HS-5 (cell line): ENCODE results near the gene CADPS2.

Experiments
- DNase-seq: peaks from one replicate; pipeline ENCODE4 v3.0.0-alpha.2; 2012; ENCODE audit warnings: low read depth

The CADPS2 gene

DNA sequence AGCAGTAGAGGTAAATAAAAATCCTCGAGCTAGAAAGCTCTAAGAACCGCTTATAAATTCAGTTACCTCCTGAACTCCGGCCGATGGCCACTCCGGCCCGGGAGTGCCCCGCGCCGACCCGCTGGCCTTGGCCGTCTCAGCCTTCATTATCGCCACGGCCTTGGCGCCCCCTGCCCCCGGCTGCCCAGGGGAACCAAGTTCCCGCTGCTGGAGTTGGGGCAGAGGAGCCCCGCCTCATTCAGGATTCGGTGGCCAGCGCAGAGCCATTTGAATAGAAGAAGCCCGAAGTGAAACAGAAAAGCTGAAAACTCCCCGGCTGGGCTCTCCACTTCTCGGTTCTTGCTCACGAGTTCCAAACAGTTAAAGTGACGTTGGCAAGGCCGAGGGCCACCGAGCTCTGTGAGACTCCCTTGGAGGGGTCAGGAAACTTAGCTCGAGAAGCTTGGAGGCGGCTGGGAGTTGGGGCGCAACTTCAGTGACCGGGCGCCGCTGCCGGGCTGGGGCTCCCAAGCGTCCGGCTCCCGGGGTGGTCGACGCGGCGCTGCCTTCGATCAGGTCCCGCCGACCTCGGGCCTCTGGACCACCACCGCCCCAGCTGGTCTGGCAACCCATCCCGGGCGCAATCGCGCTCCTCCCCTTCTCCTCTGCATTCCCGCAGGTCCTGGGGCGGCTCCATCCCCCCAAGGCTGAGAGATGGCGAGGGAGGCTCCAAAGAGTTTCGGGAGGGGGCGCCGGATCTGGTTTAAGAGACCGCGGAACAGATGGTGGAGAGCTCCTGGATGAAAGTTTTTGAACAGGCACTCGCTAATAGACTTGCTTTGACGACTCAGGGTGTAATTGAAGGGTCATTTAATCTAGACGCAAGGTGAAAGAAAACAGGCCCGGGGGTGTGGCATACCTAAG, 575.9 kb downstream of the CADPS2 start:
- DNase-seq: no peak

DNA sequence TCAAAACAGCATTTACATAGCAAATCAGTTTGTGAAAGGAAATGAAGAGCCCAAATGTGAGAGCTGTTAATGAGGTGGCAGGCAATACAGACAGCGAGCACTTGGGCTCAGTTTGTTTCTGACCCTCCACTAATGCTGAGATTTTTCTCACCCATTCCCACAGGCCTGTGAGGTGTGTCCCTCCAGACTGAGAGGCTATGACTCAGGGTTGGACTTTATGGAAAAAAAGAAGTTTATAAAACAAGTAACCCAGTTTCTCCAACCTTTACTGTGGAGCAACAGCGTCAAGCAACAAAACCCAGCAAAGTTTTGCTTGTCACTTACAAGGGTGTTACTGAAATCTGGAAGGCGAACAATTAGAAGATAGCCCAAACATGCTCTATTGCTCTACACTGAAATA, 576.8 kb downstream of the CADPS2 start:
- DNase-seq: no peak

DNA sequence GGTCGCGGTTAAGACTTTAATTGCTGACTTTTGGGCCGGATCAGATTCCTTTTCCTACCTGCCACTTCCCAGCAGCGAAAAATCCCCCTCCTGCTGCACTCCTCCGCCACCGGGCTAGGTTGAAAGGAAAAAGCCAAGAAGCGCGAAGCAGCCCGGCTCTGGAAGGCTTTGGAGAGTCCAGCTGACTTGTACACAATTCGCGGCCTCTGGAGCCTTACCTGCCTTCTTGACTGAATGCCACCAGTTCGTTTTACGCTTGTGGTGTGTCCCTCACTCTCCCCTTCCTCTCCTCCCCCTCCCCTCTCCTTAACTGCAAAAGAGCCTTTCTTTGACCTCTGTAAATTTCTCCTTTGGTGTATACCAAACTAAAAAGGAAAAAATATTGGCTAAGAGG, 579.0 kb downstream of the CADPS2 start:
- no peak for DNase-seq

DNA sequence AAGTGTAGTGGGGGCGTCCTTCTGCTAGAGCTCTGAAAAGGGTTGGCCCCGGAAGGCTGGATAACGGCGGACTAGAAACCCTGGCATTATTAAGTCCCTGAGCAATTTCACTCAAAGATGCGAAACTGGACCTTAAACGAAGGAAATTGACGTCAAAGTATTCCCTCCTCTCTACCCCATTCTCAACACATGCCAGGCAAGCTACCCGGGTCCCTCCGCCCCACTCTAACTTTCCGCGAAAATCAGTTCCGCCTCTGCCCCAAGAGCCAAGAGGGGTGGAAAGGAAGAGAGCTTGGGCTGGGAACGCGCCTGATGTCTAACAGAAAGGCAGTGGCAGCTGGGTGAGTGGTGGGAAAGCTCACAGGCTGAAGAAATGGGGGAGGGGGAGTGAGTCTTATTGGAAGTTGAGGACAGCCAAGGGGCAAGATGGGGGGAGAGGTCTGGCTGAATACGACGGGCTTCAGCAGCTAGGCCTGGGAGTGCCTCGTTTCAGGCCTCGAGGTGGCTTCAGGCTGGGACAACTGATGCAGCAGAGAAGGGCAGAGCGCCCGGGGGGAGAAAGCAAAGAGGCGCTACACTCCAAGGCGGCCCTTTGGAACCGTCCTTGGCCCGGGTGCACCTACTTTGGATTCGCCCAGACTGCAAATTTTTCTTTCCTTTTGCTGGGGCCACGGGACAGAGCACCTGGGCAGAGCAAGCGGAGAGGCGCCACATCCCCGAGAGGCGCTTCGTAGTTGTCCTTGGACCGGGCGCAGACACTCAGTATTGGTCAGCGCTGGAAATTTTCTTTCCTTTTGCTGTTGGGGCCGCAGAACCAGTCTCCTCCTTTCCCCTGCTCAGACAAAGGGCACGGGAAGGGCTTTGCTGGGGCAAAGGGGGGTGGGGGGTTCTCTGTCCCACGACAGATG, 579.7 kb downstream of the CADPS2 start:
- DNase-seq: no peak

DNA sequence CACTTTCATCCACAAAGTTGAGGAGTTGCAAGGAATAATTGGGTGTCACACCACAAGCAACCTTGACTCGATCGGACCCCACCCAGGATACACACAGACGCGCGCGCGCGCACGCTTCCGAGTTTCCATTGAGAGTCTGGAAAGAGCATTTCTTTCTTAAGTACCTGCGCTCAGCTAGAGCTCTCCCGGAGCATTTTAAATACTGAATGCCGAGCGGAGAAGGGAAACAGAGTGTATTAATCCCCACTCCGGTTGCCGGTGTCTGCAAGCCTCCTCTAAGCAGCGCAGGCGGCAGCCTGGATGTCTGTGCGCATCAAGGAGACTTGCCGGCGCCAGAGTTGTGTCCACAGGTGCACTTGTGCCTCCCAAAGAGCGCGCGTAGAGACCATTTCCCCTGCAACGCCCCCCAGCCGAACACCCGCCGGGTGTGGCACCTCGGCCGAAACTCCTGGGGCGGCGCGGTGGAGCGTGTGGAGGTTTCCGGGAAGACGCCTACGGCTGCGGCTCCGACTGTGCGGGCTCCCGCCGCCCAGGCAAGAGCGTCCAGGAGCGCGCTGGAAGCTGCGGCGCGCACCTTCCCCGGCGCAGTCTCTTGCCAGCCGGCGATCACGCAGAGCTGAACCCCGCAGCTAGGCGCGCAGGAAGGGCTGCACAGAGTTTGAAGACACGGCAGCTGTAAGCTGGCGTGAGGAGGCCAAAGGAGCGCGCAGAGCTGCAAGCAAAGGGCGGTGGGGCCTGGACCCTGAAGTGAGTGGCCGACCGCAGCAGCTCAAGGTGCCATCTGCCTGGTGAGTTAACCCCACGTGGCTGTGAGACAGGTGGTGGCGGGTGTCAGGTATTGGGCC, 580.6 kb downstream of the CADPS2 start:
- no peak for DNase-seq

DNA sequence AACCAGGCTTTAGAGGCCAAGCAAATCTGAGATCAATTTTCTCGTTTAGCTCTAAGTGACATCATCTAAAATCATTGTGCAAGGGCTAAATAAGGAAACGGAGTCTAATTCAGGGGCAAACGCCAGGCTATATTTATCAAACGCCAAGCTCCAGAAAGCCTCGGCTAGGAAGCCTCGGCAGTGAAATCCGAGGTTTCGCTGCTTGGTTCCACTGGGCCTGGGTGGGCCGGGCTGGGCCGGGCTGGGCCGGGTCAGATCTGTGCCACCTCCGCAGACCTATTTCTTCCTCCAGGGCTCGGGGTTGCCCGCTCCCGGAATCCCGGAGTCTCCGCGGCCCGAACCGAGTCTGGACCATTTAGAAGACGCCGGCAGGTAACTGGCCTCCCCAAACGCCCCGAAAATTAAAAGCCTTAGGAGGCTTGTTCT, 581.3 kb downstream of the CADPS2 start:
- no peak for DNase-seq

DNA sequence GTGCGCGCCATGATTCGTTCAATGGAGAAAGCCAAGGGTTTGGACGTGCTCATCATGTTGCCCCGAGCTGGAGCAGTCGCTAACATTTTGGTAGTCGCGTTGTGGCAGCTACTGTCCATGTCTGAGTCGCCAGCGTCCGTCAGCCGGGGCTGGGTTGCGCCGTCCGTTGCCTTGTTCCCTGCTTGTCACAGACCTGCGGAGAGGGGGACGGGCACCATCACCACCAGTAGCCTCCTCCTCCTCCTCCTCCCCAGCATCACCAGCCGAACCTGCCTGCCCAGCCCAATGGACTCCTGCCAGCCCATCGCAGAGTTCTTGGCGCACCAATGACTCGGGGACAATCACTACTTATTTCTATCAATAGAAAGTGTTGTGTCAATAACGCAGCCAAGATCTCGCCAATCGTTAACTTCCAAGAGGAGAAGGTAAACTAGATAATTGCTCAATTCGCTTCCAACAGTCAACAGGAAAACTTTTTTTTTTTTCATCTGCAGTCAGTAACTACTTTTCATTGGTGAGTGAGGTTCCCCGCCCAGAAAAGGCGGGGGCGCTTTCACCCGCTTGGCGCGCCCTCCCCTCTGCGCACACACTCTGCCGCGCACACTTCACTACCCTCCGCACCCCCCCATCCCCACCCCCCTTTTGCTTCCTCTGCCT, 581.8 kb downstream of the CADPS2 start, which contains the start of gene FEZF1:
FEZF1 (minus strand) TSS at position 432 of the 657 bp plus-strand sequence; CDS start at position 119, 313 bp downstream.
- DNase-seq: no peak

DNA sequence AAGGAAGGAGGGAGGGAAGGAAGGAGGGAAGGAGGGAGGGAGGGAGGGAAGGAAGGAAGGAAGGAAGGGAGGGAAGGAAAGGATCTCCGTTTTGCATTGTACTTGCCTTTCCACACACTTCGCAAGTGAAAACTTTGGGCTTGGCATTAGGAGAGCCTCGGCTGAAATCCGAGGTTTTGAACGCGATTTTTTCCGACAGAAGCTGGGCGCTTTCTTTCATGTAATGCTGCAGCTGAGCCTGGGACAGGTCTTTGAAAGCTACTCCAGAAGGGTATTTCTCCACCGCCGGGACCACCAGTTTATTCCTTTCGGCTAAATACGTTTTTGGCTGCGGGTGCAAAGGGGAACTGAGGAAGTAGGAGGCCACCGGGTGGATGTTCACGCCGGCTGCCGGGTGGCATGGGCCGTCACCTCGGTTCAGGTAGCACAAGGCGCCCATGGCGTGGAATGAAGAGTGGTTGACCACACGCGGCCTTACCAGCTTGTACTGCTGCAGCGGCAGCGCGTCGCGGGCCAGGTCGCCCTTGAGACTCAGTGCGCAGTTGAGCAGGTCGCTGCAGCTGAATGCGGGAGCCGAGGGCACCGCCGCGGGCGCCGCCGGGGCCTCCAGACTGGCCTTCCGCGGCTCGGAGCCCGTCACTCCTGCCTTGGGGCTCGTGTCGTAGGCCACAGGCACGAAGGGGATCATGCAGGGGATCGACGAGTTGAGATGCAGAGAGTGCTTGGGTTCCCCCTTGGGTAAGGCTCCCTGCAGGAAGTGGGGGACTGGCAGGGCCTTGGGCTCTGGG, 582.5 kb downstream of the CADPS2 start:
- no peak for DNase-seq

DNA sequence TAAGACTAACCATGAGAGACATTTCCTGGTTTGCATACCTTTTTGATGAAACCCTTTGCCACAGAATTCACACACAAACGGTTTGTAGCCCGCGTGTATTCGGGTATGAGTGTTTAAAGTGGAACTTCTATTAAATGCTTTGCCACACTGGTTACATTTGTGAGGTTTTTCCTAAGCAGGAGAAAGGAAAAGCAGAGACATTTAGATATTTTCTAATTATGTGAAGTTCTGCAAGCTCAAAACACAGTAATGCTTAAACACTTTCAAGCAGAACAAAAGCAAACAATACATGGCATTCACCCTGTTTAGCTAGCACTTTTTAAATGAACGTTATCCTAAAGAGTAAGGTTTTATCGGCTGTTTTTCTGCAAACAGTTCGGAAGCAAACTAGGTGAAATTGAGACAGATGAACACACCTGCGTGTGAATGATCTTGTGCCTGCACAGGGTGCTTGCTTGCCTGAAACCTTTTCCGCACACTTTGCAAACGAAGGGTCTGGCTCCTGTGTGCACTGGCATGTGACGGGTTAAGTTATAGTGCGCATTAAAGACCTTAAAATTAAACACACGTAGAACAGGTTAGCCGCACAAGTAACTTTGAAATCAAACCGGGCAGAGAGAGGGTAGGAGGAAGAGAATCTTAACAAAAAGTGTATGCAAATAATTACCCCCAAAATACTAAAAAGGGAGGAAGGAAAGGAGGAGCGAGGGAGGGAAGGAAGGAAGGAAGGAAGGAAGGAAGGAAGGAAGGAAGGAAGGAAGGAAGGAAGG, 583.3 kb downstream of the CADPS2 start:
- no peak for DNase-seq

DNA sequence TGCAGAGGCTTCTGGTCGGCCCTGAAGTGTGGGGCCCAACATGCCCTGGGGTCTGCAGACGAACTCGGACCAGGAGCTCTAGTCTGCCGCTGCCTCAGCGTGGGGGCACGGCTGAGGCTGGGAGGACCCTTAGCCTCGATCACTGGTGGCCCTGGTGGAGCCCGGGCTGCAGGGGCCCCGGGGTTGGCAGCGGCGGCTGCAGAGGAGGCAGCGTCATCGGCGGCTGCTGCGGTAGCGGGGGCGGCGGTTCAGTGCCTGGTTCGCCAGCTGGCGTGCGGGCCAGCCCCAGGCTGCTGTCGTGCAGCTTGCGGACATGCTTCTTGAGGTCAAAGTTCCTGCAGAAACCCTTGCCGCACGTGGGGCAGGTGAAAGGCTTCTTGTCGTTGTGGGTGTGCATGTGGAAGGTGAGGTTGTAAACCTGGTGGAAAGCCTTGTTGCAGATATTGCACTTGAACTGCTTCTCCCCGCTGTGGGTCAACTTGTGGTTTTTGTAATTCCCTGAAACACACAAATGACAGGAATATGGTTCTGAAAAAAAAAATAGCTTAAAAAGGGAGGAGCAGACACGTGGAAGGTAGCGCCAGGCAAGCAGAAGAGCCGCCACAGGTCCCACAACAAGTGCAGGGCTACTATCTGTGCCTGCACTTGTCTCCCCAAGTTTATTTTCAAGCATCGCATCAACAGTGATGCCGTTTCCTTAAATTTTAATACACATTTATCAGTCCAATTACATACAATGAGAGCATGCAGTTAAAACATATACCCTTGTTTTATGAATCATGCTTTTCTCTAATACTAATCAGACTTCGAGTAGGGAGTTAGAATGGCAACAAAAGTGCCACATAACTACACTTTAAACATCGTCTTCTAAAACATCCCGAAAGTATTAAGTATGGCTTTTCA, 584.2 kb downstream of the CADPS2 start:
- no peak for DNase-seq

DNA sequence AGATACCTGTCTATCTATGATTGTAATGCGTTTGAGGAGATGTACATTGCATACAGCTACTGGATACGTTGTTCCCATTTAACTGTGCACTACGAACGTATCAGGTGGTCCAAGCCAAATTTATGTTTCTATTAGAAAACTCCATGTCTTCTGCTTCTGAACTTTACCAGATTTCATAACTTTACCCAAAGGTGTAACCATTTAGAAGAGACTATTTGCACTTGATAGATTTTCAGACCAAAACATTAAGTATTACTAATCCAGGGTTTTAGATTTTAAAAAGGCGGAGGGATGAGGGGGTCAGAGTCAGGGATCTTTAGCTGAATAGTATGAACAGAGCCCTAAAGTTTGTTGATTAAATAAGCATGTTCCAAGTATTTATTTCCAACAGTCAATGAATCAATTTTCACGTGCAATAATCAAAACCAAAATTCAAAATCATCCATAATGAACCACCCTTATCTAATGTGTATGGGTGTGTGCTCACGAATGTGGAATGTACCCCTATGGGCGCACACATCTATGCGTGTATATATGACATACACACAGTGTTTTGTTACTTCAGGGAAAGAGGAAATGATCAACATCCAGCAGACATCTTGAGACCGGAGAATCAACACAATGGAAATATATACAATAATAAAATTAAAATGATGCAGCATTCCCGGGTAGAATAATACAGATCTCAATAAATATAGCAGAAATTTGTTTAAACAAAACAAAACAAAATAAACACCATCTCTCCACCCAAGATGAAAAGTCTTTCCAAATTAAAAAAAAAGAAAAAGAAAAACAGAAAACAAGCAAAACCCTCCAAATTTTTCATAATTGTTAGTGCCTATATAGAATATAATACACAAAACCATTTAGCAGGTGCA, 585.1 kb downstream of the CADPS2 start:
- no peak for DNase-seq

DNA sequence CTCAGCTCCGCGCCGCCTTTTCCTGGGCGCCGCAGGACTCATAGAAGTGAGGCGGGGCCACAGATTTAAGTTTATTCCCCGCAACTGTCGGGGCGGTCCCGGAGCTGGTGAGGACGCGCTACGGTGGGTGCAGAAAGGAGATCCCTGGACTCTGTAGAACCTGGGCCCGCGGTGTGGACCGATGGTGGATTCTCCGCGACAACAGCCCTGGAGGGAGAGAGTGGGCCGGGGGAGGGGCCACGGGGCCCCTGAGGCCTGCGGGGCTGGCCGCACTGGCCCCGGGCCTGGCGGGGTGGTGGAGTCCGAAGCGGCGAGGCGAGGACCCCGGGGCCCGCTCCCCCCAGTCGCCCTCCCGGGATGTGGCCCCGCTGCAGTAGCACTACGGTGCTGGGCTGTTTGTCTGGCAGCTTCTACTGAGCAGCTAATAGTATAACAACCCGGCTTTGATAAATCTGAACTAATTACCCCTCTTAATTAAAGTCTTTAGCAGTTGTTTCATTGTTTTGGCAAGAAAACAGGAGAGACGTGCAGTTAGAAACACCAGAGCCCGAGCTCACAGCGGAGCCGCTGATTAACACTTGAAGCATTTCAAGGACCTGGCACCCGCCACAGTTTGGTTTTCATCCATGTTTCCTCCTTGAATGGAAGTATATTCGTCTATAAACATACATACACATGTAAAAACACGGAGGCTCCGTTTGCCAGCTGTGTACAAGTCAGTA, 585.9 kb downstream of the CADPS2 start:
- no peak for DNase-seq

DNA sequence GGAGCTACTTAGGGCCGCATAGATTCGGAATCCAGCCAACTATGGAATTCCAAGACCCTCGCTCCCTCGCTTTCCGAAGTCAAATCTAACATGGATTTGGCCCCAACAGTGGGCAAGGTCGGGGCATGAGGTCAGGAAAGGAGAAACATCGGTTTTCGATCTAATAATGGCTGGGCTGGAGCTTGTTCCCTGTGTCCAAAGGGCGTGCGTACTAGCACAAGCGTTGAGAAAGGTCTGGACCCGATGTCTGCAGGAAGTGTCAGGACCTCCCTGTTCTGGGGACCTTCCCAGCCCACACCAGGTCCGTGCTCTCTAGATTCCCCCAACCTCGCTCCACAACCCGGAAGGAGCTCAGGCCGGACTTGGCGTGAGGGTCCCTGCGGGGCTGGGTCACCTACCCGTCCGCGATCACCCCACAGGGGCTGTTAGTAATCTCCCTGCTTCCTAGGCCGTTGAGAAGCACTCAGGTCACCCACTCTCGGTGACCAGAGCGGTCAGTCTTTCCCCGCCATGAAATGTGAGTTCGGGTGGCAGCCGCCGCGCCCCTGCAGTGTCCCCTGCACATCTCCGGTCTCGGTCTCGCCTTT, 586.5 kb downstream of the CADPS2 start:
- no peak for DNase-seq

DNA sequence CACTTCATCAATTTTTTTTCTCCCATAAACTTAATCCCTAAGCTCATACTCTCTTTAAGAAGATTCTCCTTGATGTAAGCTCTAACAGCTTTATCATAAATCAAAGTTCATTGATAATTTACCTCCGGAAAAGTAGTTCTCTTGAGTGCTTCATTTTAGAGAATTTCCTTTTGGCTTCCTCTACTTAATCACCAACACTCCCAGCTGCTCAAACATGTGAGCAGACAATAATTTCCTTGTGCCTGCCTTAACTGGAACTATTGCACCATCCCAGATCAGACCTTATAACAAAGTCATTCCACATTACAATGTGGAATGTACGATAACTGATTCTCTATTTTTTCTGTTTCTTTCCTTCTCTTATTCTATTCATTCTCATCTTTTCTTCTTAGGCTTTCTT, 587.6 kb downstream of the CADPS2 start:
- DNase-seq: no peak

DNA sequence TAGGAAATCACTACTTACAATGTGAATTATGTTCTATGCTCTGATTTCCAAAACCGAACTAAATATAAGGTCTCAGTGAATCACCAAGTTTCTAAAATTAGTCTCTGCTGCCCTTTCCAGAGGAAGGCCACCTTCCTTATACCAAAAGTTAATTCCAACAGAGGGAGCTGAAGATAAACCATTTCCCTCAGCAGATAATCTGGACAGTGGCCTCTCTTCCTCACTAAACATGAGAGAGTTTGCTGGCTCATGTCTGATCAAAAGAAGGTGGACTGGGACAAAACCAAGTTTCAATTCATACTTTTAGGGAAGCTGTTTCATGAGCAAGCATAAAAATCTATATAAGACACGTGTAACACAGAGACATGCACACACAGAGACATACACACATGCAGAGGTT, 588.1 kb downstream of the CADPS2 start:
- no peak for DNase-seq

DNA sequence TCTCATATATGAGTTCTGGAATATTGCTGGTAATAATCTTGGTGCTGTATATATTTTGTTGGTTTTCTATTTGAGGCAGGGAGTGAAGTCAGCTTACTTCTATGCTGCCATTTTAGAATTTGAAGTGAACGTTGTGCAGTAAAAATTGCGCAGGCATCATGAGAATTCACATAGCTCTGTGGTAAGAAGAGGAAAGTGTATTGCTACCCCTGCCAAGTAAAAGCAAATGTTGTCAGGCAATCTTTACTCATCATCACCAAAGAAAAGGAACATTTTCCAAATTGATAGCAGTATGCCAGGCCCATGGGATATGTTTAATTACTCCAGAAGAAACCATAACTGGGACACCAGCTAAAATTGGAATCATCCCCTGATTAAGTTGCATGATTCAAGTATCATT, 595.1 kb downstream of the CADPS2 start:
- DNase-seq: no peak

DNA sequence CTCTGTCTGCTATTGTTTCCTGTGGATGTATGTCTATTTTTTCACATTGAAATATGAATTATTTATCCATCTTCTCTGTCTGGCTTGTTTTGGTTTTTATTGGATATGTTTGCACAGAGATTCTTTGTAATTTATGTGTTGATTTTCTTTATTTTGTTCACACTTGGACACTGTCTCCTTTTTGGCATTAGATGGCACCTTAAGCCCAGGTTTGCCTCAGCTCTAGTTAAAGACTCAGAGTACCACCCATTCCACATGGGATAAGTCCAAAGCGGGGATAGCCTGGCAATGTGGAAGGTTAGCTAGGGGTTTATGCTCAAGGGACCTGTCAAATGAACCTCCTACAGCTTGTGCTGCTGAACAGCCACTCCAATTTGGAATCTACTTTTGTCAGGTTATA, 595.8 kb downstream of the CADPS2 start:
- DNase-seq: no peak
